Activated B cell treated with CpG ODN at 0.5 μM for 24 hours (primary cell): ENCODE data around the gene TMEM120B. TPM values are rescaled to one million over a fixed set of nuclear protein-coding genes. Genes with fewer than 3 reads are reported as not detected.

ENCODE experiments used
- ATAC-seq: fragments of 200-7000 bp; cut with Tn5 transposase; one replicate; pipeline ENCODE4 v1.10.0; 2021; ENCODE audit warnings: low read depth, mild to moderate bottlenecking, moderate library complexity
- CTCF ChIA-PET: fragments of 350-600 bp; sonication (Branson Sonifier 250); formaldehyde crosslinking; loops from one replicate; lab custom pipeline; 2021; ENCODE audit warnings: antibody characterized with exemption; lab: Charles Lee
- POLR2A ChIA-PET: fragments of 350-600 bp; sonication (Branson Sonifier 250); formaldehyde crosslinking; loops from one replicate; lab custom pipeline; 2021; ENCODE audit warnings: antibody characterized with exemption; lab: Charles Lee
- DNase-seq: peaks from one replicate; pipeline ENCODE4 v3.0.0; 2022
- H3K27ac Mint-ChIP-seq: one replicate; pipeline ENCODE4 v1.8.0; 2020; ENCODE audit warnings: mixed read lengths
- H3K27me3 Mint-ChIP-seq: one replicate; pipeline ENCODE4 v1.8.0; 2021; ENCODE audit warnings: mixed read lengths
- H3K36me3 Mint-ChIP-seq: one replicate; pipeline ENCODE4 v1.8.0; 2021; ENCODE audit warnings: low read depth, mixed read lengths
- H3K4me1 Mint-ChIP-seq: one replicate; pipeline ENCODE4 v1.8.0; 2021; ENCODE audit warnings: mixed read lengths
- H3K4me3 Mint-ChIP-seq: one replicate; pipeline ENCODE4 v1.8.0; 2020; ENCODE audit warnings: mild to moderate bottlenecking, mixed read lengths
- H3K9me3 Mint-ChIP-seq: one replicate; pipeline ENCODE4 v1.8.0; 2020; ENCODE audit warnings: mixed read lengths
- CTCF ChIP-seq: fragments of 200-600 bp; IDR thresholded peaks from one replicate; pipeline ENCODE4 v1.8.0; 2022; ENCODE audit warnings: antibody characterized with exemption, mild to moderate bottlenecking
- intact Hi-C: fragments of 100-400 bp; cut with micrococcal nuclease; formaldehyde crosslinking; loops from one replicate; pipeline ENCODE4 v1.15.1; 2024
- total RNA-seq: library from RNA; stranded (reverse); gene quantifications from 2 replicates; pipeline ENCODE4 v1.2.3, GENCODE V29; 2022

Gene TMEM120B
- total RNA-seq, 1 donor from 2014 or later = 8.3 TPM

GRCh38 chr12:121812320-121812871 lies 99.8 kb downstream of the TMEM120B start:
- Mint-ChIP-seq H3K4me1 (peaks cover 47% of the 10 kb centered on the region), H3K27me3 (no peaks in the 10 kb centered on the region), H3K4me3 (peak overlapping the region; percentile 74), H3K36me3 (peaks cover 71% of the 10 kb centered on the region), H3K27ac (peak overlapping the region; percentile 7), H3K9me3 (no peaks in the 10 kb centered on the region)
- DNase-seq (no peak), ATAC-seq (peak; percentile 36)
- ChIA-PET CTCF (interaction anchor here (0.9 to 14.3 kb wide), 18 partner anchors 8 to 260 kb away, joined by 3 to 635 read pairs (median 6); partner anchors contain the start of genes PSMD9, RHOF and SETD1B), POLR2A (interaction anchor here (0.9 to 29.6 kb wide), 5 partner anchors 22 to 253 kb away, joined by 3 to 1155 read pairs (median 4); partner anchors contain the start of genes RHOF and SETD1B)
- intact Hi-C loops = loop anchor here (1.0 kb wide), 3 partner anchors 9 to 36 kb away; no protein-coding TSS in a partner anchor
- TF ChIP-seq CTCF = no peak

GRCh38 chr12:121812921-121813896 lies 100.7 kb downstream of the TMEM120B start:
- intact Hi-C loops = loop anchor here (1.0 kb wide), 3 partner anchors 10 to 37 kb away; no protein-coding TSS in a partner anchor
- Mint-ChIP-seq H3K4me1 (peaks cover 39% of the 10 kb centered on the region), H3K4me3 (peak overlapping the region; percentile 28), H3K27ac (peak overlapping the region; percentile 7), H3K27me3 (no peaks in the 10 kb centered on the region), H3K9me3 (no peaks in the 10 kb centered on the region), H3K36me3 (peaks cover 75% of the 10 kb centered on the region)
- TF ChIP-seq CTCF = no peak
- DNase-seq (no peak), ATAC-seq (no peak)
- ChIA-PET POLR2A (interaction anchor here (1.3 to 29.6 kb wide), 2 partner anchors 21 to 25 kb away, joined by 3 to 1155 read pairs; partner anchors contain the start of genes RHOF and SETD1B), CTCF (interaction anchor here (1.3 to 14.3 kb wide), 5 partner anchors 11 to 113 kb away, joined by 8 to 635 read pairs (median 27); partner anchors contain the start of gene RHOF)

- ATAC-seq (no peak), DNase-seq (no peak)
- H3K27ac Mint-ChIP-seq = no peak overlapping the region
- H3K4me1 Mint-ChIP-seq = peaks cover 33% of the 10 kb centered on the region
- peaks cover 74% of the 10 kb centered on the region for H3K36me3 Mint-ChIP-seq
- no peaks in the 10 kb centered on the region for H3K27me3 Mint-ChIP-seq
- no peaks in the 10 kb centered on the region for H3K9me3 Mint-ChIP-seq
- intact Hi-C loops = no loop called here
- ChIA-PET CTCF (interaction anchor here (14.3 kb wide), 1 partner anchor 19 kb away, joined by 635 read pairs; the partner anchor contains the start of gene RHOF), POLR2A (interaction anchor here (29.6 kb wide), 1 partner anchor 26 kb away, joined by 1155 read pairs; the partner anchor contains the start of genes RHOF and SETD1B)
- no peak for TF ChIP-seq CTCF
- no peak overlapping the region for H3K4me3 Mint-ChIP-seq
Measured at GRCh38 chr12:121813951-121814350, 101.4 kb downstream of the TMEM120B start.

- H3K4me1 Mint-ChIP-seq = peaks cover 31% of the 10 kb centered on the region
- no peaks in the 10 kb centered on the region for H3K27me3 Mint-ChIP-seq
- no peak for DNase-seq
- H3K4me3 Mint-ChIP-seq = no peak overlapping the region
- TF ChIP-seq CTCF = no peak
- ChIA-PET POLR2A (interaction anchor here (0.9 to 29.6 kb wide), 2 partner anchors 10 to 27 kb away, joined by 4 to 1155 read pairs; partner anchors contain the start of genes RHOF and SETD1B), CTCF (interaction anchor here (3.1 to 14.3 kb wide), 2 partner anchors 20 kb away, joined by 23 to 635 read pairs; partner anchors contain the start of gene RHOF)
- H3K9me3 Mint-ChIP-seq = no peaks in the 10 kb centered on the region
- no peak for ATAC-seq
- H3K27ac Mint-ChIP-seq = no peak overlapping the region
- intact Hi-C loops = no loop called here
- H3K36me3 Mint-ChIP-seq = peaks cover 74% of the 10 kb centered on the region
Measured at GRCh38 chr12:121814429-121815119, 102.0 kb downstream of the TMEM120B start.
